Fibroblast of mammary gland (primary cell): ENCODE data around the gene CBFB.

Experiments used
- DNase-seq: peaks from one replicate; pipeline ENCODE4 v3.0.0-alpha.2; 2010; ENCODE audit warnings: low read depth
- H3K4me3 ChIP-seq: 2 replicates; pipeline ENCODE4 v1.5.1; 2011; ENCODE audit warnings: low read depth, mild to moderate bottlenecking, low read length, moderate library complexity; ENCODE audit not compliant: control insufficient read depth
- CTCF ChIP-seq: conservative IDR thresholded peaks from 2 replicates; pipeline ENCODE4 v1.5.1; 2011; ENCODE audit warnings: low read depth, low read length, inconsistent platforms; ENCODE audit not compliant: control insufficient read depth, insufficient read depth

Gene CBFB

GRCh38 chr16:66996324-66996982, 32.5 kb upstream of the CBFB start:
- DNase-seq: peak; percentile 94
- H3K4me3 ChIP-seq: no peak overlapping the region

GRCh38 chr16:66996983-66997358, 32.0 kb upstream of the CBFB start:
- no peak for TF ChIP-seq CTCF
- H3K4me3 ChIP-seq: no peak overlapping the region
- no peak for DNase-seq

More at GRCh38 chr16:66996324-66996982, 32.5 kb upstream of the CBFB start:
- TF ChIP-seq CTCF: no peak

- peak overlapping the region; percentile 44 for H3K4me3 ChIP-seq
- TF ChIP-seq CTCF: no peak
- DNase-seq: no peak
These were observed 28.3 kb upstream of the CBFB start for GRCh38 chr16:67000384-67001351.

- no peak for TF ChIP-seq CTCF
- DNase-seq: no peak
- H3K4me3 ChIP-seq: no peak overlapping the region
These were observed 27.2 kb upstream of the CBFB start for GRCh38 chr16:67001726-67002125.

- no peak overlapping the region for H3K4me3 ChIP-seq
- peak; percentile 40 for DNase-seq
- TF ChIP-seq CTCF: no peak
These were observed 21.9 kb upstream of the CBFB start for GRCh38 chr16:67006930-67007658.

GRCh38 chr16:67009158-67009557, 19.8 kb upstream of the CBFB start:
- DNase-seq: no peak
- no peak for TF ChIP-seq CTCF
- no peak overlapping the region for H3K4me3 ChIP-seq
